K562 (cell line): ENCODE data around the gene AP4E1.
A peak's percentile ranks its signal among the peaks of the same experiment; 100 is the strongest.

ENCODE experiments used
- CREB1 ChIP-seq, 2 experiments: sonication (generic) in 1 of 2; formaldehyde crosslinking in 1 of 2; IDR thresholded peaks; 2 replicates each; pipeline versions ENCODE4 v1.6.1 to v1.8.0; 2012 to 2022; ENCODE audit warnings: inconsistent platforms in 1 of 2, mild to moderate bottlenecking in 1 of 2, missing genetic modification reagents in 1 of 2, moderate library complexity in 1 of 2
- EP400 ChIP-seq: fragments of 450-650 bp; IDR thresholded peaks from 2 replicates; pipeline ENCODE4 v1.6.1; 2017; ENCODE audit warnings: antibody characterized with exemption, mild to moderate bottlenecking, moderate library complexity
- FOXM1 ChIP-seq, 2 experiments: fragments of 450-650 bp in 1 of 2; sonication (generic) in 1 of 2; formaldehyde crosslinking in 1 of 2; IDR thresholded peaks; 2 replicates each; pipeline versions ENCODE4 v1.6.1 to v1.9.0; 2017 to 2022; ENCODE audit warnings: low read depth in 2 of 2, mild to moderate bottlenecking in 2 of 2, missing genetic modification reagents in 1 of 2, moderate library complexity in 1 of 2
- TF ChIP-seq, protein P1 (sequence below): fragments of 250-450 bp; sonication (Bioruptor Pico); IDR thresholded peaks from 2 replicates; pipeline ENCODE4 v1.5.0; 2021

DNA sequence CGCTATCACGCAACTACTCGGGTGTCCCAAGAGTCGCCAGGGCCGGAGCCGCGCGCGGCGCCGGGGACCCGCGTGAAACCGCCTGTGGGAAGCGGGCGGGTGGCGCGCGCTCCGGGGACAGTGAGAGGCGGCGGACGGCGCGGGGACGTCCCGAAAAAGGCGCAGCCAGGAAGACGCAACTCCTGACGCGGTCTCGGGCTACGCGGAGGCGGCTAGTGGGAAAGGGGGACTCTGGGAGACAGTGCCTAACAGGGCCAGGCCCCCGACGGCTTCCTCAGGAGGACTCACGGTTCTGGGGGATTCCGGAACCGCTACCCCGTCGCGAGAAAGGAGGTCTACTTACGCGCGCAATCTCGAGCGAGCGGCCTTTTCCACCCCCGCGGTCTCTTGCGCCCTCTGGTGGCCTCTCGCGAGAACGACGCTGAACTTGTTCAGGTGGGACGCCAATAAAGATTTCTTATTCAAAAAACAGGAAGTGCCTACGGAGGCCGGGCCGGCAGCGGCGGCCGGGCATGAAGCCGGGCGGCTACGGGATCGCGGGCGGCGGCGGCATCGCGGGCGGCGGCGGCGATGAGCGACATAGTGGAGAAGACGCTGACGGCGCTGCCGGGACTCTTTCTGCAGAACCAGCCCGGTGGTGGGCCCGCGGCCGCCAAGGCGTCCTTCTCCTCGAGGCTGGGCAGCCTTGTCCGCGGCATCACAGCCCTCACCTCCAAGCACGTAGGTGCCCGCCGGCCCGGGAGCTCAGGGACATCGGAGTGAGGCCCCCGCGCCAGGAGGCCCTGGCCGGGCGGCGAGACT lies at the start of gene AP4E1:
- TF ChIP-seq EP400, result peak; percentile 80
- TF ChIP-seq CREB1 (IDR thresholded peaks at IDR 0.05), result peak; percentile 53; the same call in 1 of the 2 replicates
- peak; percentile 66 for TF ChIP-seq CREB1 (CRISPR knock-in tag; IDR thresholded peaks at IDR 0.05)
- TF ChIP-seq, protein P1, sequence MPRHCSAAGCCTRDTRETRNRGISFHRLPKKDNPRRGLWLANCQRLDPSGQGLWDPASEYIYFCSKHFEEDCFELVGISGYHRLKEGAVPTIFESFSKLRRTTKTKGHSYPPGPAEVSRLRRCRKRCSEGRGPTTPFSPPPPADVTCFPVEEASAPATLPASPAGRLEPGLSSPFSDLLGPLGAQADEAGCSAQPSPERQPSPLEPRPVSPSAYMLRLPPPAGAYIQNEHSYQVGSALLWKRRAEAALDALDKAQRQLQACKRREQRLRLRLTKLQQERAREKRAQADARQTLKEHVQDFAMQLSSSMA (CRISPR knock-in tag), result no peak
- TF ChIP-seq FOXM1 (IDR thresholded peaks at IDR 0.05; ENCODE audit: low read depth), result no peak
- no peak for TF ChIP-seq FOXM1 (CRISPR knock-in tag; IDR thresholded peaks at IDR 0.05; ENCODE audit: low read depth)
